ENCODE results near the gene NOTCH2. TPM values are rescaled to one million over a fixed set of nuclear protein-coding genes. Genes with fewer than 3 reads are reported as not detected.

The NOTCH2 gene
- total RNA-seq, 3 donors from 2014 or later (not counting 1 experiment from before 2014, with no cell fraction given), result 74.7 to 136 (median 97.4) TPM

DNA sequence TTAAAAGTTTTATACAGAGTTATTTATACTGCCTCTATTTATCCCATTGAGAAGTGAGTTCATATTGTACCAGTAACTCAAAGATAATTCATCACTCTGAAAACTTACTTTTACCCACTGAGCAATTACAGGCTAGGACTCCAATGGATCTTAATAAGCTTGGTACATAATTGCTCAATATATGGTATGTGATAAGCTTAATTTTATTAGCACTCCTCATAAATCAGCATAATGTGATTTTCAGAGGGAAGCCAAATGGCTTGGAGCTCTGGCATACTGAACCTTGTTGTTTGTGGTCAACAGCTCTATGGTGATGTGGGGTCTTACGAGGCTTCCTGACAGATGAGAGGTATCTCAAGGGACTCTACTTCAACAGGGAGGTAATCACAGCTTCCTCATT lies 199.5 kb downstream of the NOTCH2 start:
- Mint-ChIP-seq H3K36me3 (no peaks in the 10 kb centered on the region), H3K4me1 (peaks cover 0 to 5% of the 10 kb centered on the region in 2 donors), H3K27me3 (ENCODE audit: low read depth in 2 of 2) (peaks cover 9 to 16% of the 10 kb centered on the region in 2 donors), H3K4me3 (no peak overlapping the region), H3K27ac (no peak overlapping the region), H3K9me3 (no peaks in the 10 kb centered on the region)
- TF ChIP-seq, protein P1, sequence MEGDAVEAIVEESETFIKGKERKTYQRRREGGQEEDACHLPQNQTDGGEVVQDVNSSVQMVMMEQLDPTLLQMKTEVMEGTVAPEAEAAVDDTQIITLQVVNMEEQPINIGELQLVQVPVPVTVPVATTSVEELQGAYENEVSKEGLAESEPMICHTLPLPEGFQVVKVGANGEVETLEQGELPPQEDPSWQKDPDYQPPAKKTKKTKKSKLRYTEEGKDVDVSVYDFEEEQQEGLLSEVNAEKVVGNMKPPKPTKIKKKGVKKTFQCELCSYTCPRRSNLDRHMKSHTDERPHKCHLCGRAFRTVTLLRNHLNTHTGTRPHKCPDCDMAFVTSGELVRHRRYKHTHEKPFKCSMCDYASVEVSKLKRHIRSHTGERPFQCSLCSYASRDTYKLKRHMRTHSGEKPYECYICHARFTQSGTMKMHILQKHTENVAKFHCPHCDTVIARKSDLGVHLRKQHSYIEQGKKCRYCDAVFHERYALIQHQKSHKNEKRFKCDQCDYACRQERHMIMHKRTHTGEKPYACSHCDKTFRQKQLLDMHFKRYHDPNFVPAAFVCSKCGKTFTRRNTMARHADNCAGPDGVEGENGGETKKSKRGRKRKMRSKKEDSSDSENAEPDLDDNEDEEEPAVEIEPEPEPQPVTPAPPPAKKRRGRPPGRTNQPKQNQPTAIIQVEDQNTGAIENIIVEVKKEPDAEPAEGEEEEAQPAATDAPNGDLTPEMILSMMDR (IDR thresholded peaks at IDR 0.05), result no peak
- no peak overlapping the region for H3K4me3 ChIP-seq (ENCODE audit: low read length)
- no peaks in the 10 kb centered on the region for H3K36me3 ChIP-seq (ENCODE audit: control insufficient read depth, insufficient read depth, low read length)
- intact Hi-C loops (cut with micrococcal nuclease), result no loop called here
- no CpG with 5 or more reads among the region's 1 CpG for WGBS (ENCODE audit: insufficient coverage)
- H3K4me1 ChIP-seq (ENCODE audit: control insufficient read depth, insufficient read depth, low read length), result no peaks in the 10 kb centered on the region
- DNase-seq (no peak), ATAC-seq (no peak)
- H3K27me3 ChIP-seq (ENCODE audit: control insufficient read depth, insufficient read depth, low read length), result peaks cover 3% of the 10 kb centered on the region
- no peak overlapping the region for H3K27ac ChIP-seq (ENCODE audit: low read length)
- H3K9me3 ChIP-seq (ENCODE audit: control insufficient read depth, insufficient read depth, low read length), result no peaks in the 10 kb centered on the region

DNA sequence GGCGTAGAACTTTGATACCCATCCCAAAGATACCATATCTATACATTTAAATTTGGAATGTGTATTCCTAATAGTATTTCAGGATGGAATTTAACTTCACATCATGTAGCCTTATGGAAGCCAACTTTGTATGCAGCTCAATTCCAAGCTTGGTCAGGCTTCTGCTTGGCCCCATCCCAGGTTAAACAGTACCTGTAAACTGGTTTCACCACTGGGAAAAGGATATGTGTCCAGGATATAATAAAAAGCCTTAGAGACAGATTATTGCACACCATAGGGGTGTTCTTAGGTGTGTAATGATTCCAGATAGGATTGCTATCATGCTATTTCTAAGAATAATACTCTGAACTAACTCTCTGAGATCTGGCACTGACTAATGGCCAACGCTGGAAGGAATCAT lies 201.3 kb downstream of the NOTCH2 start:
- TF ChIP-seq, protein P1 (IDR thresholded peaks at IDR 0.05), result no peak
- Histone ChIP-seq H3K4me3 (ENCODE audit: low read length) (no peak overlapping the region), H3K9me3 (ENCODE audit: control insufficient read depth, insufficient read depth, low read length) (no peaks in the 10 kb centered on the region), H3K36me3 (ENCODE audit: control insufficient read depth, insufficient read depth, low read length) (no peaks in the 10 kb centered on the region), H3K4me1 (ENCODE audit: control insufficient read depth, insufficient read depth, low read length) (no peaks in the 10 kb centered on the region), H3K27me3 (ENCODE audit: control insufficient read depth, insufficient read depth, low read length) (peaks cover 3% of the 10 kb centered on the region), H3K27ac (ENCODE audit: low read length) (no peak overlapping the region)
- Mint-ChIP-seq H3K4me3 (no peak overlapping the region), H3K9me3 (no peaks in the 10 kb centered on the region), H3K27me3 (ENCODE audit: low read depth in 2 of 2) (peaks cover 16 to 26% of the 10 kb centered on the region in 2 donors), H3K36me3 (no peaks in the 10 kb centered on the region), H3K4me1 (peaks cover 0 to 5% of the 10 kb centered on the region in 2 donors), H3K27ac (no peak overlapping the region)
- intact Hi-C loops (cut with micrococcal nuclease), result no loop called here
- no peak for DNase-seq
- WGBS (ENCODE audit: insufficient coverage), result 62% methylated on average over 1 of the region's 2 CpGs
- ATAC-seq, result no peak

DNA sequence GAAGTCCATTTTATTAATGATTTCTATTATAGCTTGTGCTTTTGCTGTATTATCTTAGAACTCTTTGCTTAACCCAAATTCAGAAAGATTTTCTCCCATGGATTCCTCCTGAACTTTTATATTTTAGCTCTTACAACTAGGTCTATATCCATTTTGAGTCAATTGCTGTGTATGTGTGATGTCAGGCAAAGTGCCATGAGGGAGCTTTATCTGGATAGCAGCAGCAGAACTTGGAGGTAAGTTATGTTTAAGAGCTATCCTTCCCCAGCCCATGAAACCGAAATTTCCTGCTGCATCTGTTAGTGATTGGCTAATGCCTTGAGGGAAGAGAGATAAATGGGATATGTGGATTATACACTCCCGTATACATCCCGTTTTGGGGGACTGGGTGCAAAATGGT lies 203.0 kb downstream of the NOTCH2 start:
- H3K27ac ChIP-seq (ENCODE audit: low read length), result no peak overlapping the region
- Mint-ChIP-seq H3K9me3 (no peaks in the 10 kb centered on the region), H3K27me3 (ENCODE audit: low read depth in 2 of 2) (peaks cover 20 to 34% of the 10 kb centered on the region in 2 donors), H3K27ac (no peak overlapping the region), H3K4me1 (peaks cover 0 to 5% of the 10 kb centered on the region in 2 donors), H3K36me3 (no peaks in the 10 kb centered on the region), H3K4me3 (no peak overlapping the region)
- no peak for DNase-seq
- TF ChIP-seq, protein P1 (IDR thresholded peaks at IDR 0.05), result no peak
- no peaks in the 10 kb centered on the region for H3K9me3 ChIP-seq (ENCODE audit: control insufficient read depth, insufficient read depth, low read length)
- WGBS (ENCODE audit: insufficient coverage), result 90% methylated on average over 3 of the region's 3 CpGs
- H3K4me1 ChIP-seq (ENCODE audit: control insufficient read depth, insufficient read depth, low read length), result no peaks in the 10 kb centered on the region
- no peak for ATAC-seq
- no peaks in the 10 kb centered on the region for H3K36me3 ChIP-seq (ENCODE audit: control insufficient read depth, insufficient read depth, low read length)
- intact Hi-C loops (cut with micrococcal nuclease), result no loop called here
- H3K27me3 ChIP-seq (ENCODE audit: control insufficient read depth, insufficient read depth, low read length), result peaks cover 3% of the 10 kb centered on the region
- H3K4me3 ChIP-seq (ENCODE audit: low read length), result no peak overlapping the region

DNA sequence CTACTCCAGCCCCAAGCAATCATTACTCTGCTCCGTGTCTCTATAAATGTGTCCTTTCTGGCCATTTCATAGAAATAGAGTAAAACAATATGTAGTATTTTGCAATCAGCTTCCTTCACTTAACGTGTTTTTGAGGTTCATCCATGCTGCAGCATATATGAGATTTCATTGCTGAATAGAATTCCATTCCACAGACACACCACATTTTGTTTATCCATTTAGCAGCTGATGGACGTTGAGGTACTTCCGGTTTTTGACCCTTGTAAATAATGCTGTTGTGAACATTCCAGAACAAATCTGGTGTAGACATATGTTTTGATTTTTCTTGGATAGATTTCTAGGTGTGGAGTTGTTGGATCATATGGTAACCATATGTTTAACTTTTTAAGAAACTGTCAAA lies 203.8 kb downstream of the NOTCH2 start:
- TF ChIP-seq, protein P1 (IDR thresholded peaks at IDR 0.05), result no peak
- no peak overlapping the region for H3K27ac ChIP-seq (ENCODE audit: low read length)
- Mint-ChIP-seq H3K27me3 (ENCODE audit: low read depth in 2 of 2) (peaks cover 14 to 35% of the 10 kb centered on the region in 2 donors), H3K9me3 (no peaks in the 10 kb centered on the region), H3K4me3 (no peak overlapping the region), H3K27ac (no peak overlapping the region), H3K4me1 (no peaks in the 10 kb centered on the region), H3K36me3 (no peaks in the 10 kb centered on the region)
- 97% methylated on average over 3 of the region's 4 CpGs for WGBS (ENCODE audit: insufficient coverage)
- H3K4me3 ChIP-seq (ENCODE audit: low read length), result no peak overlapping the region
- no peaks in the 10 kb centered on the region for H3K9me3 ChIP-seq (ENCODE audit: control insufficient read depth, insufficient read depth, low read length)
- intact Hi-C loops (cut with micrococcal nuclease), result no loop called here
- no peaks in the 10 kb centered on the region for H3K4me1 ChIP-seq (ENCODE audit: control insufficient read depth, insufficient read depth, low read length)
- peaks cover 3% of the 10 kb centered on the region for H3K27me3 ChIP-seq (ENCODE audit: control insufficient read depth, insufficient read depth, low read length)
- H3K36me3 ChIP-seq (ENCODE audit: control insufficient read depth, insufficient read depth, low read length), result no peaks in the 10 kb centered on the region
- no peak for DNase-seq
- ATAC-seq, result no peak
